HepG2 (cell line): ENCODE results near the gene VPS37D. TPM values are rescaled to one million over a fixed set of nuclear protein-coding genes. Genes with fewer than 3 reads are reported as not detected.
A peak's percentile ranks its signal among the peaks of the same experiment; 100 is the strongest.

Experiments used
- ATAC-seq: fragments of 200-7000 bp; cut with Tn5 transposase; 3 replicates; pipeline ENCODE4 v1.9.1; 2020; ENCODE audit warnings: mild to moderate bottlenecking, moderate library complexity
- BruUV-seq: library from RNA; stranded (reverse); fragments of 400-500 nt; replicated peaks from 2 replicates; lab custom pipeline; 2021; lab: Mats Ljungman, UMichigan
- CTCF ChIA-PET: fragments of 300-600 bp; formaldehyde crosslinking; extraction: SDS; loops from one replicate; lab custom pipeline; 2021; ENCODE audit warnings: low total read pairs, inconsistent platforms, low intra/inter-chr PET ratio; lab: Yijun Ruan, JAX
- POLR2A ChIA-PET: fragments of 350-600 bp; sonication (Branson Sonifier 250); formaldehyde crosslinking; loops from one replicate; lab custom pipeline; 2020; ENCODE audit warnings: antibody characterized with exemption, inconsistent platforms; lab: Yijun Ruan, JAX
- DNase-seq: peaks from one replicate; pipeline ENCODE4 v3.0.0-alpha.2; 2015; ENCODE audit warnings: low spot score
- FAIRE-seq: peaks from 3 replicates; lab custom pipeline; 2011; peaks lifted over from hg19 to GRCh38; lab: Jason Lieb, UNC
- H2AFZ ChIP-seq: one replicate; pipeline ENCODE4 v1.6.1; 2011; ENCODE audit warnings: low read length, inconsistent platforms
- H3K27ac ChIP-seq: fragments of 300-600 bp; 3 replicates; pipeline ENCODE4 v1.8.0; 2011; ENCODE audit warnings: mixed run types, mild to moderate bottlenecking, mixed read lengths, low read length, inconsistent platforms; ENCODE audit not compliant: insufficient read depth; ENCODE audit errors: extremely low read length
- H3K27me3 ChIP-seq, 2 experiments: fragments of 200-600 bp in 1 of 2; 2 replicates in 1 of 2; 3 replicates in 1 of 2; pipeline versions ENCODE4 v1.6.0 to v1.8.0; 2011; ENCODE audit warnings: low read length in 2 of 2, mild to moderate bottlenecking in 2 of 2, moderate library complexity in 2 of 2, inconsistent platforms in 1 of 2; ENCODE audit not compliant: insufficient read depth in 2 of 2, control insufficient read depth in 1 of 2
- H3K36me3 ChIP-seq, 2 experiments: fragments of 200-600 bp in 1 of 2; replicated peaks in 1 of 2; 2 replicates in 1 of 2; 3 replicates in 1 of 2; pipeline versions ENCODE4 v1.5.1 to v1.8.0; 2011; ENCODE audit warnings: low read length in 2 of 2, inconsistent platforms in 1 of 2; ENCODE audit not compliant: insufficient read depth in 2 of 2, control insufficient read depth in 1 of 2
- H3K4me1 ChIP-seq: 2 replicates; pipeline ENCODE4 v1.5.1; 2012; ENCODE audit warnings: low read length, inconsistent platforms; ENCODE audit not compliant: insufficient read depth
- H3K4me2 ChIP-seq: 2 replicates; pipeline ENCODE4 v1.6.0; 2011; ENCODE audit warnings: low read depth, low read length, inconsistent platforms
- H3K4me3 ChIP-seq, 3 experiments: fragments of 200-600 bp in 1 of 3; sonication (generic), shearing (Covaris generic) in 1 of 3; replicated peaks in 1 of 3; 2 replicates each; pipeline ENCODE4 v1.5.1; 2011 to 2016; ENCODE audit warnings: low read length in 3 of 3, inconsistent platforms in 2 of 3, low read depth in 2 of 3, mild to moderate bottlenecking in 2 of 3, control low read depth in 1 of 3, mixed read lengths in 1 of 3; ENCODE audit not compliant: insufficient read depth in 1 of 3
- H3K79me2 ChIP-seq: one replicate; pipeline ENCODE4 v1.6.1; 2011; ENCODE audit warnings: low read length, inconsistent platforms; ENCODE audit not compliant: insufficient read depth
- H3K9ac ChIP-seq: 2 replicates; pipeline ENCODE4 v1.6.0; 2011; ENCODE audit warnings: mild to moderate bottlenecking, low read depth, low read length, inconsistent platforms; ENCODE audit not compliant: insufficient read depth
- H3K9me3 ChIP-seq: 2 replicates; pipeline ENCODE4 v1.5.1; 2012; ENCODE audit warnings: mild to moderate bottlenecking, low read length
- H4K20me1 ChIP-seq: 2 replicates; pipeline ENCODE4 v1.6.0; 2011; ENCODE audit warnings: inconsistent platforms, mild to moderate bottlenecking, low read length, moderate library complexity; ENCODE audit not compliant: insufficient read depth
- ATF7-NPFF ChIP-seq: sonication (generic); formaldehyde crosslinking; IDR thresholded peaks from 2 replicates; pipeline ENCODE4 v1.8.1; 2023; ENCODE audit warnings: mild to moderate bottlenecking, low read depth, missing genetic modification reagents, moderate library complexity
- FOXA1 ChIP-seq, 2 experiments: fragments of 450-650 bp in 1 of 2; sonication (generic) in 1 of 2; formaldehyde crosslinking in 1 of 2; IDR thresholded peaks; 2 replicates each; pipeline versions ENCODE4 v1.4.0 to v1.6.1; 2016 to 2020; ENCODE audit warnings: missing genetic modification reagents in 1 of 2
- KLF12 ChIP-seq: sonication (generic); formaldehyde crosslinking; IDR thresholded peaks from 2 replicates; pipeline ENCODE4 v1.4.0; 2020; ENCODE audit warnings: missing genetic modification reagents, borderline replicate concordance
- MXI1 ChIP-seq: IDR thresholded peaks from 3 replicates; pipeline ENCODE4 v1.6.1; 2012; ENCODE audit warnings: low read depth, low read length, inconsistent platforms, borderline replicate concordance
- NCOA5 ChIP-seq: sonication (generic); formaldehyde crosslinking; IDR thresholded peaks from 2 replicates; pipeline ENCODE4 v1.4.0; 2020; ENCODE audit warnings: missing genetic modification reagents
- NR2C2 ChIP-seq: sonication (generic); formaldehyde crosslinking; IDR thresholded peaks from 2 replicates; pipeline ENCODE4 v1.4.0; 2020; ENCODE audit warnings: missing genetic modification reagents, mild to moderate bottlenecking, moderate library complexity, borderline replicate concordance
- POLR2A ChIP-seq, 2 experiments: IDR thresholded peaks; 2 replicates each; pipeline ENCODE4 v1.6.1; 2011; ENCODE audit warnings: low read depth in 2 of 2, low read length in 2 of 2, mild to moderate bottlenecking in 1 of 2, moderate library complexity in 1 of 2; ENCODE audit not compliant: insufficient read depth in 1 of 2
- RAD21 ChIP-seq: fragments of 450-650 bp; formaldehyde crosslinking; IDR thresholded peaks from 2 replicates; pipeline ENCODE4 v1.5.0; 2020; ENCODE audit warnings: mild to moderate bottlenecking
- RBFOX2 ChIP-seq: fragments of 200-400 bp; formaldehyde crosslinking; IDR thresholded peaks from 2 replicates; pipeline ENCODE4 v1.6.1; 2017; ENCODE audit warnings: low read depth, mild to moderate bottlenecking, low read length
- RXRB ChIP-seq: IDR thresholded peaks from 2 replicates; pipeline ENCODE4 v1.6.1; 2016; ENCODE audit warnings: borderline replicate concordance, missing genetic modification reagents, missing compliant biosample characterization
- SMAD3 ChIP-seq: sonication (generic); formaldehyde crosslinking; IDR thresholded peaks from 2 replicates; pipeline ENCODE4 v1.4.0; 2020; ENCODE audit warnings: missing genetic modification reagents
- TMF1 ChIP-seq: sonication (generic); formaldehyde crosslinking; IDR thresholded peaks from 2 replicates; pipeline ENCODE4 v1.8.1; 2022; ENCODE audit warnings: low read depth, missing genetic modification reagents
- YEATS4 ChIP-seq: sonication (generic); formaldehyde crosslinking; IDR thresholded peaks from 2 replicates; pipeline ENCODE4 v1.4.0; 2020; ENCODE audit warnings: missing genetic modification reagents, borderline replicate concordance
- ZC3H4 ChIP-seq: sonication (generic); formaldehyde crosslinking; IDR thresholded peaks from 2 replicates; pipeline ENCODE4 v1.4.0; 2020; ENCODE audit warnings: missing genetic modification reagents, borderline replicate concordance
- ZKSCAN5 ChIP-seq: sonication (generic); formaldehyde crosslinking; IDR thresholded peaks from 2 replicates; pipeline ENCODE4 v1.5.1; 2020; ENCODE audit warnings: mild to moderate bottlenecking, missing genetic modification reagents
- ZNF263 ChIP-seq: sonication (generic); formaldehyde crosslinking; IDR thresholded peaks from 2 replicates; pipeline ENCODE4 v1.4.0; 2020; ENCODE audit warnings: missing genetic modification reagents
- ZNF446 ChIP-seq: sonication (generic); formaldehyde crosslinking; IDR thresholded peaks from 2 replicates; pipeline ENCODE4 v1.5.0; 2020; ENCODE audit warnings: mild to moderate bottlenecking, missing genetic modification reagents
- ZNF605 ChIP-seq: sonication (generic); formaldehyde crosslinking; IDR thresholded peaks from 2 replicates; pipeline ENCODE4 v1.8.0; 2022; ENCODE audit warnings: mild to moderate bottlenecking, missing genetic modification reagents
- WGBS: methylation state at CpG from one replicate; pipeline ENCODE4 v1.1.6; 2017; ENCODE audit warnings: low lambda C conversion rate; 5-methylcytosine and 5-hydroxymethylcytosine counted together
- in situ Hi-C: cut with HindIII; loops from 2 replicates; pipeline ENCODE4 v1.10.0; 2017; ENCODE audit warnings: low pct_unique_long_range_greater_than_20kb; ENCODE audit not compliant: extremely low pct_ligation_motif_present
- intact Hi-C: fragments of 100-400 bp; cut with micrococcal nuclease; formaldehyde crosslinking; loops from one replicate; pipeline ENCODE4 v1.10.0; 2022; ENCODE audit not compliant: unreplicated experiment
- polyA plus RNA-seq, 8 experiments: library from polyadenylated mRNA; depleted of rRNA in 3 of 8; stranded (reverse) in 7 of 8; unstranded in 1 of 8; fragments of >200 nt; fragmentation: Illumina TruSeq in 4 of 8; extraction: Trizol in 4 of 8; gene quantifications; 2 replicates each; pipeline versions ENCODE4 v1.2.1 to v1.2.3, GENCODE V29; 2011 to 2016; ENCODE audit warnings: low read depth in 4 of 8, missing spikeins in 1 of 8, mixed read lengths in 1 of 8; ENCODE audit not compliant: insufficient read depth in 1 of 8
- total RNA-seq, 5 experiments: library from RNA; depleted of rRNA; stranded (reverse); fragments of >200 nt; fragmentation: Illumina TruSeq; extraction: Trizol; gene quantifications; 2 replicates each; pipeline ENCODE4 v1.2.3, GENCODE V29; 2016; ENCODE audit warnings: low read depth in 1 of 5

VPS37D gene
- total and polyA plus RNA-seq, 2 of the 13 experiments (the other 11 are each of a cell fraction or from before 2014, with no cell fraction given): 3.8 to 6.3 TPM

- POLR2A ChIA-PET: no interaction called here
- Histone ChIP-seq H3K9me3 (no peaks in the 10 kb centered on the region), H3K4me3 (peak overlapping the region; percentile 76 to 87 (median 87)), H3K79me2 (no peaks in the 10 kb centered on the region), H3K9ac (peak overlapping the region; percentile 76; the same call in 1 of the 2 replicates), H3K27me3 (peaks cover 0 to 1% of the 10 kb centered on the region in 2 experiments; a peak in 1 of 5 replicates), H3K4me2 (peak overlapping the region; percentile 84), H4K20me1 (peaks cover 7% of the 10 kb centered on the region), H2AFZ (no peak overlapping the region), H3K4me1 (peaks cover 47% of the 10 kb centered on the region), H3K36me3 (no peaks in the 10 kb centered on the region), H3K27ac (no peak overlapping the region)
- ATAC-seq: no peak
- 3% methylated on average over 4 of the region's 9 CpGs for WGBS
- no peak for DNase-seq
- intact Hi-C loops (loop anchor here (5.0 kb wide), 2 partner anchors 36 to 51 kb away; partner anchors contain the start of genes BUD23, DNAJC30 and VPS37D), in situ Hi-C loops (loop anchor here (5.0 kb wide), 1 partner anchor 111 kb away; no protein-coding TSS in a partner anchor)
- CTCF ChIA-PET: no interaction called here
- no TSS peak for BruUV-seq
- TF ChIP-seq ZNF263 (CRISPR knock-in tag): 0 out of 2 replicates have a peak, but pooled peaks have one; percentile 14
- no peak for TF ChIP-seq RXRB
- TF ChIP-seq ATF7-NPFF: 0 out of 2 replicates have a peak, but pooled peaks have one; percentile 27
- FAIRE-seq: no peak
These were observed 50.8 kb downstream of the VPS37D start for GRCh38 chr7:73718438-73718881.

GRCh38 chr7:73718905-73719805 is 51.5 kb downstream of the VPS37D start, which contains the start of gene STX1A:
STX1A (minus strand) TSS chr7:73719669; CDS start chr7:73719631, 38 bp downstream.
- TSS peak; percentile 70 for BruUV-seq
- intact Hi-C loops (loop anchor here (5.0 kb wide), 2 partner anchors 37 to 52 kb away; partner anchors contain the start of genes BUD23, DNAJC30 and VPS37D), in situ Hi-C loops (loop anchor here (5.0 kb wide), 1 partner anchor 112 kb away; no protein-coding TSS in a partner anchor)
- H3K9me3 ChIP-seq: no peaks in the 10 kb centered on the region
- H3K27me3 ChIP-seq: peaks cover 0 to 1% of the 10 kb centered on the region in 2 experiments; a peak in 1 of 5 replicates
- H3K4me1 ChIP-seq: peaks cover 47% of the 10 kb centered on the region
- H3K4me2 ChIP-seq: peak within 1 kb of the TSS; percentile 84
- H4K20me1 ChIP-seq: peaks cover 7% of the 10 kb centered on the region
- H3K27ac ChIP-seq: no peak within 1 kb of the TSS
- no peak for FAIRE-seq
- H3K79me2 ChIP-seq: no peaks in the 10 kb centered on the region
- no peaks in the 10 kb centered on the region for H3K36me3 ChIP-seq
- DNase-seq: peak; percentile 40
- peak; percentile 67 for ATAC-seq
- 0% methylated on average over 8 of the region's 96 CpGs for WGBS
- peak within 1 kb of the TSS; percentile 76 for H3K9ac ChIP-seq
- POLR2A ChIA-PET: interaction anchor here (0.5 to 1.6 kb wide), 8 partner anchors 13 to 118 kb away, joined by 3 to 8 read pairs (median 4); partner anchors contain the start of gene MLXIPL
- H3K4me3 ChIP-seq: peak within 1 kb of the TSS; percentile 76 to 87 (median 87)
- no peak within 1 kb of the TSS for H2AFZ ChIP-seq
- CTCF ChIA-PET: no interaction called here
- TF ChIP-seq ZNF605 (CRISPR knock-in tag) (no peak), NCOA5 (CRISPR knock-in tag) (no peak), RBFOX2 (peak; percentile 63), SMAD3 (CRISPR knock-in tag) (no peak), YEATS4 (CRISPR knock-in tag) (peak; percentile 43; the same call in 1 of the 2 replicates), KLF12 (CRISPR knock-in tag) (0 out of 2 replicates have a peak, but pooled peaks have one; percentile 11), ZNF446 (0 out of 2 replicates have a peak, but pooled peaks have one; percentile 38), ZC3H4 (CRISPR knock-in tag) (no peak), ZKSCAN5 (CRISPR knock-in tag) (no peak), MXI1 (peak; percentile 15; the same call in 1 of the 3 replicates), NR2C2 (CRISPR knock-in tag) (0 out of 2 replicates have a peak, but pooled peaks have one; percentile 34), POLR2A (IDR thresholded peaks at IDR 0.05; ENCODE audit: insufficient read depth in 1 of 2, low read depth in 2 of 2, low read length in 2 of 2) (peak in 1 of 2 experiments; percentile 67; a peak in 1 of 4 replicates), FOXA1 (IDR thresholded peaks at IDR 0.05) (no peak), FOXA1 (CRISPR knock-in tag; IDR thresholded peaks at IDR 0.05) (no peak), TMF1 (peak; percentile 58; the same call in 1 of the 2 replicates), RAD21 (CRISPR knock-in tag) (0 out of 2 replicates have a peak, but pooled peaks have one; percentile 24)
